Ovary (tissue), 9 donors: ENCODE measurements around the gene DCTN3. TPM values are rescaled to one million over a fixed set of nuclear protein-coding genes. Genes with fewer than 3 reads are reported as not detected.
A peak's percentile ranks its signal among the peaks of the same experiment; 100 is the strongest.

ENCODE experiments used
- DNase-seq, 5 donors: peaks; one replicate each; pipeline ENCODE4 v3.0.0-alpha.2; 2019 to 2020
- H3K27ac ChIP-seq, 2 donors: fragments of 200-600 bp; one replicate each; pipeline versions ENCODE4 v1.5.1 to v1.8.0; 2019 to 2022
- H3K27me3 ChIP-seq: fragments of 200-600 bp; one replicate; pipeline ENCODE4 v1.8.0; 2022
- H3K36me3 ChIP-seq: fragments of 200-600 bp; sonication (generic); one replicate; pipeline ENCODE4 v1.5.1; 2019
- H3K4me1 ChIP-seq: one replicate; pipeline ENCODE4 v1.8.1; 2013; ENCODE audit warnings: mild to moderate bottlenecking, moderate library complexity; ENCODE audit not compliant: insufficient read depth
- H3K4me3 ChIP-seq: fragments of 200-600 bp; sonication (generic); one replicate; pipeline ENCODE4 v1.5.1; 2017
- H3K9me3 ChIP-seq, 2 donors: fragments of 200-600 bp in 1 of 2; sonication (generic) in 1 of 2; one replicate each; pipeline versions ENCODE4 v1.5.1 to v1.8.1; 2013 to 2019; ENCODE audit warnings: mild to moderate bottlenecking in 1 of 2, moderate library complexity in 1 of 2
- EP300 ChIP-seq: sonication (generic); formaldehyde crosslinking; IDR thresholded peaks from one replicate; pipeline ENCODE4 v1.6.1; 2017; ENCODE audit warnings: antibody characterized with exemption
- POLR2A ChIP-seq: fragments of 450-650 bp; IDR thresholded peaks from one replicate; pipeline ENCODE4 v1.6.1; 2017; ENCODE audit warnings: antibody characterized with exemption, mild to moderate bottlenecking, moderate library complexity
- WGBS, 3 donors: extraction: QIAGEN DNeasy Blood & Tissue Kit in 1 of 3; methylation state at CpG; one replicate each; pipeline versions ENCODE4 v1.1.5 to v1.1.7; 2013 to 2017; 5-methylcytosine and 5-hydroxymethylcytosine counted together
- intact Hi-C, 4 donors: fragments of 100-400 bp; cut with DNase I; formaldehyde crosslinking; loops; one replicate each; pipeline versions ENCODE4 v1.11.0 to v1.15.1; 2022 to 2023
- polyA plus RNA-seq, 2 donors: library from polyadenylated mRNA; stranded (reverse); fragments of 200-250 nt in 1 of 2; fragments of 350-450 nt in 1 of 2; fragmentation: Illumina TruSeq in 1 of 2; extraction: RNeasy Lipid Tissue Mini Kit (QIAGEN cat#74804) in 1 of 2; gene quantifications; one replicate each; pipeline ENCODE4 v1.2.3, GENCODE V29; 2013 to 2014
- total RNA-seq, 7 donors: library from RNA; depleted of rRNA in 2 of 7; stranded (reverse); fragments of >200 nt in 2 of 7; fragmentation: NEBNext Ultra II Directional in 3 of 7; extraction: Animal tissue kit (Norgen Biotek cat#: 25700) in 3 of 7; gene quantifications; one replicate each; pipeline versions ENCODE4 v1.1.0 to v1.2.4, GENCODE V29; 2016 to 2023
- TF ChIP-seq, protein P1 (sequence below), 3 donors: fragments of 450-650 bp in 2 of 3; fragments of 200-600 bp in 1 of 3; IDR thresholded peaks; one replicate each; pipeline versions ENCODE4 v1.5.1 to v1.8.0; 2016 to 2022; ENCODE audit warnings: antibody characterized with exemption in 3 of 3, mild to moderate bottlenecking in 1 of 3
- donor health status: DM: no; HTN: no; CAD: no; lungs with moderate emphysema.
- donor health status: DM: no; HTN: no; CAD: no.
- donor health status: Bipolar disorder and iron deficiency.
- donor health status: DM: yes; HTN: yes; CAD: no.
- donor health status: DM: no; HTN: no; CAD: no.
- donor health status: DM: yes; HTN: yes; CAD: no.

The DCTN3 gene
- total and polyA plus RNA-seq, 9 donors, result 56.4 to 106 (median 95.3) TPM

DNA sequence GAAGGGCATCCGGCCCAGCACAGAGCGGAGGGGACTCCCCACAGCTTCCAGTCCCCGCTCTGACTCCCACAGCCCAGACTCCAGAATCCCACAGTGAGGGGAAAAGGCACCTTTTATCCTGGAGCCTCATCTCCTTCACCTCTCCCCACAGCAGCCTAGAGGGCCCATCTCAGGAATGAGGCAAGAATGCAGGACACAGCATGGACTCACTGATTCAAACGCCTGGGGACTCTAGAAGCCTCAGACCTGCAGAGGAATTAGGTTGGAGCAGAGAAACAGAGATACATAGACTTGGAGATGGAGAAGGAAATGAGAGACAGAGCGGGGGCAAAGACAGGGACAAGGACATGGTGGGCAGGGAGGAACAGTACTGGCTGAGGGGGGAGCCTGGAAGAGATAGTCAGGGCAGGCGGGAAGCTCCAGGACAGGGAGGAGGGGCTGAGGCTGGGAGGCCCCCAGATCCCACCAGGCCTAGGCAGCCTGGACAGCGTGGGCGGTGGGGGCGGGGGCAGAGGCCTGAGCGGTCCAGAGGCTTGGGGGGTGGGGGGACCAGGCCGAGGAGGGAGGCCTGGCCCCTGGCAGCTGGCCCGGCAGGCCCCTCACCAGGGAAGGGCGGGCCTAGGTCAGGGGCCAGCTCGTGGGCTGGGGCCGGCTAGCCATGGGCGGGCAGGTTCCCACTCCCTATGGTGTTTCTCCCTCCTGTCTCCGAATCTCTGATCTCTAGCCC, 46.5 kb downstream of the DCTN3 start:
- Histone ChIP-seq H3K27ac (no peak overlapping the region), H3K27me3 (no peaks in the 10 kb centered on the region), H3K36me3 (no peaks in the 10 kb centered on the region), H3K4me1 (peaks cover 8% of the 10 kb centered on the region), H3K9me3 (no peaks in the 10 kb centered on the region), H3K4me3 (no peak overlapping the region)
- intact Hi-C loops, result no loop called here
- WGBS, 3 donors, result 80 to 85% (median 82%) methylated on average over 15 to 17 of the region's 17 CpGs
- no peak for TF ChIP-seq POLR2A
- TF ChIP-seq, protein P1, sequence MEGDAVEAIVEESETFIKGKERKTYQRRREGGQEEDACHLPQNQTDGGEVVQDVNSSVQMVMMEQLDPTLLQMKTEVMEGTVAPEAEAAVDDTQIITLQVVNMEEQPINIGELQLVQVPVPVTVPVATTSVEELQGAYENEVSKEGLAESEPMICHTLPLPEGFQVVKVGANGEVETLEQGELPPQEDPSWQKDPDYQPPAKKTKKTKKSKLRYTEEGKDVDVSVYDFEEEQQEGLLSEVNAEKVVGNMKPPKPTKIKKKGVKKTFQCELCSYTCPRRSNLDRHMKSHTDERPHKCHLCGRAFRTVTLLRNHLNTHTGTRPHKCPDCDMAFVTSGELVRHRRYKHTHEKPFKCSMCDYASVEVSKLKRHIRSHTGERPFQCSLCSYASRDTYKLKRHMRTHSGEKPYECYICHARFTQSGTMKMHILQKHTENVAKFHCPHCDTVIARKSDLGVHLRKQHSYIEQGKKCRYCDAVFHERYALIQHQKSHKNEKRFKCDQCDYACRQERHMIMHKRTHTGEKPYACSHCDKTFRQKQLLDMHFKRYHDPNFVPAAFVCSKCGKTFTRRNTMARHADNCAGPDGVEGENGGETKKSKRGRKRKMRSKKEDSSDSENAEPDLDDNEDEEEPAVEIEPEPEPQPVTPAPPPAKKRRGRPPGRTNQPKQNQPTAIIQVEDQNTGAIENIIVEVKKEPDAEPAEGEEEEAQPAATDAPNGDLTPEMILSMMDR (IDR thresholded peaks at IDR 0.05), result no peak
- no peak for TF ChIP-seq EP300
- DNase-seq, result no peak

DNA sequence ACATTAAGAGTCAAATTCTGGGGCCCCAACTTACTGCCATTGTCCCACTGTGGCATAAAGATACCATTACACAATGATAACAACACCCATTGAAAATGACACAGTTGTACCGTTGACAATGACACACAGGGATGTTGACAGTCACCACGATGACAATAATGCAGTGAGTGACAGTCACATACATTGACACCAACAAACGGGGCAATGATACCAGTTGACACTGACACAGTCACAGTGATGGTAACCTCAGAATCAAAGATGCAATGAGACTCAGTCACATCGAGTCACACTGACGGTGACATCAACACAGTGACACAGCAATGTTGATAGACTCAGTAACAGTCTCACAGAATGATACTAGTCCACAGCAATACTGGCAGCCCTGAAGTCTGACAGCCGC, 47.7 kb downstream of the DCTN3 start:
- H3K4me3 ChIP-seq, result no peak overlapping the region
- no peak for TF ChIP-seq EP300
- TF ChIP-seq POLR2A, result no peak
- TF ChIP-seq, protein P1 (IDR thresholded peaks at IDR 0.05), result no peak
- intact Hi-C loops, result no loop called here
- no peaks in the 10 kb centered on the region for H3K9me3 ChIP-seq
- H3K36me3 ChIP-seq, result no peaks in the 10 kb centered on the region
- 87 to 94% (median 89%) methylated on average over 6 of the region's 6 CpGs for WGBS, 3 donors
- DNase-seq, result no peak
- H3K27me3 ChIP-seq, result no peaks in the 10 kb centered on the region
- H3K27ac ChIP-seq, result no peak overlapping the region
- H3K4me1 ChIP-seq, result peaks cover 2% of the 10 kb centered on the region

- no peak for DNase-seq
- H3K27ac ChIP-seq, result no peak overlapping the region
- no peaks in the 10 kb centered on the region for H3K4me1 ChIP-seq
- no peaks in the 10 kb centered on the region for H3K36me3 ChIP-seq
- H3K4me3 ChIP-seq, result no peak overlapping the region
- H3K9me3 ChIP-seq, result no peaks in the 10 kb centered on the region
- no peaks in the 10 kb centered on the region for H3K27me3 ChIP-seq
- intact Hi-C loops, result no loop called here
- TF ChIP-seq POLR2A (no peak), EP300 (no peak)
- TF ChIP-seq, protein P1 (IDR thresholded peaks at IDR 0.05), result no peak
Measured at GRCh38 chr9:34572092-34572491, 48.2 kb downstream of the DCTN3 start.

DNA sequence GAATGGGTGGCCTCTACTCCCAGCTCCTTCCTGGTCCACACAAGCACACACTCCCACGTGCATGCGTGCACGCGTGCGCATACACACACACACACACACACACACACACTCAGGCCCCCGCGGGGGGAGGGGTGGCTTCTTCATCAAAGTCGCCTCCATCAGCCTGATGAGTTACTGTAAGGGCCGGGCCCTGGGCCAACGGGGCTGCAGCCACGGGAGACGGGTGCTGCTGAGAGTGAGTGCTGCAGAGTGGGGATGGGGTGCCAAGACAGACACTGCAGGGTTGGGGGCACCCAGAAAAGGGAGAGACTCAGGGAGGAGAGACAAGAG, 48.8 kb downstream of the DCTN3 start:
- intact Hi-C loops, result no loop called here
- H3K9me3 ChIP-seq, result no peaks in the 10 kb centered on the region
- TF ChIP-seq POLR2A, result no peak
- no peak overlapping the region for H3K4me3 ChIP-seq
- H3K4me1 ChIP-seq, result no peaks in the 10 kb centered on the region
- DNase-seq, result peak in 1 of 5 donors; percentile 47
- no peak overlapping the region for H3K27ac ChIP-seq
- no peaks in the 10 kb centered on the region for H3K36me3 ChIP-seq
- H3K27me3 ChIP-seq, result no peaks in the 10 kb centered on the region
- WGBS, 3 donors, result 32 to 39% (median 38%) methylated on average over 12 of the region's 12 CpGs

GRCh38 chr9:34570809-34571480, 49.4 kb downstream of the DCTN3 start:
- DNase-seq, result no peak
- Histone ChIP-seq H3K4me3 (no peak overlapping the region), H3K27ac (no peak overlapping the region), H3K9me3 (no peaks in the 10 kb centered on the region), H3K36me3 (no peaks in the 10 kb centered on the region), H3K4me1 (no peaks in the 10 kb centered on the region), H3K27me3 (no peaks in the 10 kb centered on the region)
- WGBS, 3 donors, result 75 to 83% (median 79%) methylated on average over 7 of the region's 7 CpGs
- TF ChIP-seq, protein P1 (IDR thresholded peaks at IDR 0.05), result no peak
- TF ChIP-seq POLR2A, result no peak
- no peak for TF ChIP-seq EP300
- intact Hi-C loops, result no loop called here
